HG03066 (cell line): ENCODE results near the gene KIF5B.
"Not testable (repeated sequence)": the region's sequence is repeated elsewhere in the genome, so short reads cannot be mapped to it uniquely, and the experiment has no call there.

Experiments used
- ATAC-seq: cut with Tn5 transposase; IDR thresholded peaks from one replicate; pipeline ENCODE4 v1.9.1; 2021; ENCODE audit warnings: low read depth; ENCODE audit not compliant: unreplicated experiment

The KIF5B gene

GRCh38 chr10:32056136-32057035, at the start of gene KIF5B:
KIF5B (minus strand) TSS chr10:32056425; CDS start chr10:32055973, 452 bp downstream.
- peak; percentile 71 for ATAC-seq

- ATAC-seq: no peak
Observed at GRCh38 chr10:32105782-32106382, 49.7 kb upstream of the KIF5B start.

- ATAC-seq: no peak
Observed at GRCh38 chr10:32104622-32105509, 48.6 kb upstream of the KIF5B start.

- no peak for ATAC-seq
Observed at GRCh38 chr10:32104181-32104580, 48.0 kb upstream of the KIF5B start.

- no peak for ATAC-seq
Observed at GRCh38 chr10:32103721-32104120, 47.5 kb upstream of the KIF5B start.

GRCh38 chr10:32098566-32099259, 42.5 kb upstream of the KIF5B start:
- not testable (repeated sequence) for ATAC-seq

- no peak for ATAC-seq
Observed at GRCh38 chr10:32095116-32095733, 39.0 kb upstream of the KIF5B start.

- no peak for ATAC-seq
Observed at GRCh38 chr10:32093650-32094049, 37.4 kb upstream of the KIF5B start.

- ATAC-seq: no peak
Observed at GRCh38 chr10:32091046-32091445, 34.8 kb upstream of the KIF5B start.

GRCh38 chr10:32084185-32084851, 28.1 kb upstream of the KIF5B start:
- no peak for ATAC-seq

- ATAC-seq: no peak
Observed at GRCh38 chr10:32077896-32078485, 21.8 kb upstream of the KIF5B start.

- ATAC-seq: no peak
Observed at GRCh38 chr10:32073659-32074058, 17.4 kb upstream of the KIF5B start.

GRCh38 chr10:32073128-32073527, 16.9 kb upstream of the KIF5B start:
- ATAC-seq: no peak

GRCh38 chr10:32072025-32072800, 16.0 kb upstream of the KIF5B start:
- ATAC-seq: no peak

- no peak for ATAC-seq
Observed at GRCh38 chr10:32070645-32071044, 14.4 kb upstream of the KIF5B start.

GRCh38 chr10:32068569-32068968, 12.3 kb upstream of the KIF5B start:
- ATAC-seq: no peak

- not testable (repeated sequence) for ATAC-seq
Observed at GRCh38 chr10:32067931-32068330, 11.7 kb upstream of the KIF5B start.

- no peak for ATAC-seq
Observed at GRCh38 chr10:32065856-32066255, 9.6 kb upstream of the KIF5B start.
